Left renal pelvis (tissue), 4 donors: ENCODE measurements around the gene DNAH9. TPM values are rescaled to one million over a fixed set of nuclear protein-coding genes. Genes with fewer than 3 reads are reported as not detected.

Experiments
- DNase-seq, 4 donors: peaks; one replicate each; pipeline ENCODE4 v3.0.0-alpha.2; 2013; ENCODE audit warnings: low read depth in 4 of 4, low spot score in 3 of 4
- polyA plus RNA-seq, 4 donors: library from polyadenylated mRNA; unstranded; fragments of 120-200 nt; gene quantifications; one replicate each; pipeline ENCODE4 v1.2.1, GENCODE V29; 2013; ENCODE audit not compliant: insufficient read length in 4 of 4

The DNAH9 gene
- polyA plus RNA-seq, 4 donors = 2.1 to 11.6 (median 4.9) TPM

- DNase-seq = peak in 2 of 4 donors; percentile 20 to 22
Measured at GRCh38 chr17:11832401-11833137, 234.3 kb downstream of the DNAH9 start.

- no peak for DNase-seq
Measured at GRCh38 chr17:11836508-11836907, 238.2 kb downstream of the DNAH9 start.

- DNase-seq = no peak
Measured at GRCh38 chr17:11840052-11840451, 241.8 kb downstream of the DNAH9 start.

- DNase-seq = no peak
Measured at GRCh38 chr17:11840831-11841230, 242.6 kb downstream of the DNAH9 start.

GRCh38 chr17:11848330-11848729 lies 250.1 kb downstream of the DNAH9 start:
- DNase-seq = no peak

GRCh38 chr17:11852231-11852630 lies 254.0 kb downstream of the DNAH9 start:
- no peak for DNase-seq

- no peak for DNase-seq
Measured at GRCh38 chr17:11852912-11853311, 254.6 kb downstream of the DNAH9 start.

GRCh38 chr17:11853321-11854151 lies 255.3 kb downstream of the DNAH9 start:
- DNase-seq = no peak

GRCh38 chr17:11855306-11855705 lies 257.0 kb downstream of the DNAH9 start:
- DNase-seq = no peak

GRCh38 chr17:11857006-11857405 lies 258.7 kb downstream of the DNAH9 start:
- DNase-seq = no peak

GRCh38 chr17:11869680-11870394 lies 271.6 kb downstream of the DNAH9 start:
- no peak for DNase-seq

- no peak for DNase-seq
Measured at GRCh38 chr17:11871773-11872172, 273.5 kb downstream of the DNAH9 start.

- DNase-seq = no peak
Measured at GRCh38 chr17:11874756-11875155, 276.5 kb downstream of the DNAH9 start.

GRCh38 chr17:11880714-11881113 lies 282.4 kb downstream of the DNAH9 start:
- DNase-seq = peak in 3 of 4 donors; percentile 10 to 35 (median 12)

- DNase-seq = no peak
Measured at GRCh38 chr17:11882716-11883115, 284.4 kb downstream of the DNAH9 start.

GRCh38 chr17:11885051-11885450 lies 286.8 kb downstream of the DNAH9 start:
- no peak for DNase-seq

- DNase-seq = no peak
Measured at GRCh38 chr17:11889266-11889665, 291.0 kb downstream of the DNAH9 start.

GRCh38 chr17:11893862-11894261 lies 295.6 kb downstream of the DNAH9 start:
- no peak for DNase-seq

- DNase-seq = no peak
Measured at GRCh38 chr17:11896199-11896598, 297.9 kb downstream of the DNAH9 start.

GRCh38 chr17:11898526-11899235 lies 300.4 kb downstream of the DNAH9 start:
- no peak for DNase-seq

- DNase-seq = no peak
Measured at GRCh38 chr17:11899537-11899942, 301.3 kb downstream of the DNAH9 start.
